Smooth muscle cell (in vitro differentiated cells): ENCODE results near the gene RNF215. TPM values are rescaled to one million over a fixed set of nuclear protein-coding genes. Genes with fewer than 3 reads are reported as not detected.
A peak's percentile ranks its signal among the peaks of the same experiment; 100 is the strongest.
"Not testable (repeated sequence)": the region's sequence is repeated elsewhere in the genome, so short reads cannot be mapped to it uniquely, and the experiment has no call there.

Experiments used
- DNase-seq: peaks from one replicate; lab custom pipeline; 2025; ENCODE audit not compliant: unreplicated experiment; lab: John Stamatoyannopoulos, UW
- H2AFZ ChIP-seq: fragments of 200-600 bp; sonication (generic); 2 replicates; pipeline ENCODE4 v1.6.0; 2016; ENCODE audit warnings: antibody characterized with exemption, low read depth, mild to moderate bottlenecking
- H3F3A ChIP-seq: fragments of 200-600 bp; sonication (generic); 2 replicates; pipeline ENCODE4 v1.6.0; 2017; ENCODE audit warnings: antibody characterized with exemption, low read depth
- H3K27ac ChIP-seq: fragments of 200-600 bp; sonication (generic); 2 replicates; pipeline ENCODE4 v1.5.1; 2016; ENCODE audit warnings: low read depth, mild to moderate bottlenecking
- H3K27me3 ChIP-seq: fragments of 200-600 bp; sonication (generic); 2 replicates; pipeline ENCODE4 v1.6.1; 2016; ENCODE audit warnings: low read depth, mild to moderate bottlenecking
- H3K36me3 ChIP-seq: fragments of 200-600 bp; sonication (generic); 2 replicates; pipeline ENCODE4 v1.5.1; 2016; ENCODE audit warnings: low read depth
- H3K4me1 ChIP-seq: fragments of 200-600 bp; sonication (generic); 2 replicates; pipeline ENCODE4 v1.5.1; 2016; ENCODE audit warnings: low read depth
- H3K4me2 ChIP-seq: fragments of 200-600 bp; sonication (generic); 2 replicates; pipeline ENCODE4 v1.6.0; 2016; ENCODE audit warnings: mild to moderate bottlenecking
- H3K4me3 ChIP-seq: fragments of 200-600 bp; sonication (generic); 2 replicates; pipeline ENCODE4 v1.5.1; 2016; ENCODE audit warnings: mild to moderate bottlenecking
- H3K79me2 ChIP-seq: fragments of 200-600 bp; sonication (generic); 2 replicates; pipeline ENCODE4 v1.6.0; 2016; ENCODE audit warnings: low read depth, mild to moderate bottlenecking
- H3K9ac ChIP-seq: fragments of 200-600 bp; sonication (generic); 2 replicates; pipeline ENCODE4 v1.6.0; 2016; ENCODE audit warnings: low read depth
- H3K9me3 ChIP-seq: fragments of 200-600 bp; sonication (generic); replicated peaks from 2 replicates; pipeline ENCODE4 v1.5.1; 2016; ENCODE audit warnings: low read depth
- H4K20me1 ChIP-seq: fragments of 200-600 bp; sonication (generic); 2 replicates; pipeline ENCODE4 v1.6.0; 2016; ENCODE audit warnings: low read depth
- CTCF ChIP-seq: fragments of 200-600 bp; sonication (generic); IDR thresholded peaks from 2 replicates; pipeline ENCODE4 v1.5.1; 2017; ENCODE audit warnings: borderline replicate concordance, mild to moderate bottlenecking, antibody characterized with exemption; ENCODE audit not compliant: insufficient read depth, poor library complexity, severe bottlenecking
- WGBS: methylation state at CpG from one replicate; pipeline ENCODE4 v1.1.7; 2016; ENCODE audit warnings: low lambda C conversion rate; 5-methylcytosine and 5-hydroxymethylcytosine counted together
- polyA plus RNA-seq: library from polyadenylated mRNA; unstranded; fragments of >200 nt; fragmentation: Nextera tagmentation; extraction: Ambion mirVana; gene quantifications from 2 replicates; pipeline ENCODE4 v1.2.1, GENCODE V29; 2016
- total RNA-seq: library from RNA; depleted of rRNA; stranded (reverse); fragments of >200 nt; gene quantifications from 2 replicates; pipeline ENCODE4 v1.2.3, GENCODE V29; 2014

Gene RNF215
- total and polyA plus RNA-seq, 2 experiments from 2014 or later = 5.9 to 11.6 TPM

GRCh38 chr22:30408388-30409102 is 21.3 kb upstream of the RNF215 start:
- H3K4me1 ChIP-seq = no peaks in the 10 kb centered on the region

DNA sequence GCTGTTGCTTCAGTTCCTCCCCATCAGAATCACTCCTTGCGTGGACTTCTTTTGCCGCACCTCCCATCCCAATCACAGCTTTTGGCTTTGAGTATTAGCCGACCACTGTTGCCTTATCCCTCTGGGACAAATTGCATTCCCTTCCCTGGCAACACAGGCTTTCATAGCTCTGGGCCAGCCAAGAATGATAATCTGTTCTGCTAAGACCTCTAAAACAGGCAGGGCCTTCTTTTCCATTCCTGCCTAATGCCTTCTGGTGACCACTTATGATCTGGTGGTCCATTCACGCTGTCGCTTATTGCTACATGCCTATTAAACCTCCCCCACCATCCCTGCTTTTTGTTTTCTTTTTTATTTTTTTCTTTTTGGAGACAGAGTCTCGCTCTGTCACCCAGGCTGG is 19.2 kb upstream of the RNF215 start:
- WGBS = 92% methylated on average over 6 of the region's 6 CpGs
- H3K36me3 ChIP-seq = no peaks in the 10 kb centered on the region
- TF ChIP-seq CTCF = no peak
- H3K9me3 ChIP-seq = no peaks in the 10 kb centered on the region
- DNase-seq = no peak
- H3K27me3 ChIP-seq = no peaks in the 10 kb centered on the region
- H3K27ac ChIP-seq = no peak overlapping the region
- H3F3A ChIP-seq = peaks cover 5% of the 10 kb centered on the region
- no peaks in the 10 kb centered on the region for H3K79me2 ChIP-seq
- H3K9ac ChIP-seq = no peak overlapping the region
- H3K4me2 ChIP-seq = no peak overlapping the region
- no peak overlapping the region for H2AFZ ChIP-seq
- H3K4me1 ChIP-seq = no peaks in the 10 kb centered on the region
- no peak overlapping the region for H3K4me3 ChIP-seq
- peaks cover 30% of the 10 kb centered on the region for H4K20me1 ChIP-seq

More at GRCh38 chr22:30408388-30409102, 21.3 kb upstream of the RNF215 start:
- no peaks in the 10 kb centered on the region for H3K36me3 ChIP-seq
- TF ChIP-seq CTCF = no peak
- H3K79me2 ChIP-seq = no peaks in the 10 kb centered on the region
- no peak overlapping the region for H3K9ac ChIP-seq
- 63% methylated on average over 13 of the region's 13 CpGs for WGBS
- peak overlapping the region; percentile 23 for H3K27ac ChIP-seq
- no peak overlapping the region for H2AFZ ChIP-seq
- H3K4me3 ChIP-seq = no peak overlapping the region
- no peaks in the 10 kb centered on the region for H3K27me3 ChIP-seq
- DNase-seq = no peak
- no peak overlapping the region for H3K4me2 ChIP-seq
- peaks cover 11% of the 10 kb centered on the region for H4K20me1 ChIP-seq
- H3K9me3 ChIP-seq = no peaks in the 10 kb centered on the region
- H3F3A ChIP-seq = peaks cover 5% of the 10 kb centered on the region

DNA sequence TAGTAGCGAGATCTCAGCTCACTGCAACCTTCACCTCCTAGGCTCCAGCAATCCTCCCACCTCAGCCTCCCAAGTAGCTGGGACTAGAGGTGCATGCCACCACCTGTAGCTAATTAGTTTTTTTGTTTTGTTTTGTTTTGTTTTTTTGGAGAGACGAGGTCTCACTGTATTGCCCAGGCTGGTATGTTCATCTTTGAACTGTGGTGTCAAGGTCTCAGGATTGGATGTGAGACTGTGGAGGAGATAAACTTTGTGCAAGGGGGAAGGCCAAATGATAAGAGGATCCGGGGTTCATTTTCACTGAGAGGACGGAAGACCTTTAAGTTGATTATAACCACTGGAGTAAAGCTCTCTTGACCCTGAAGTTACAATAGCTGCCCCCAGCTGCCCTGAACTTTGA is 18.5 kb upstream of the RNF215 start:
- Histone ChIP-seq H3K9me3 (no peaks in the 10 kb centered on the region), H3F3A (peaks cover 5% of the 10 kb centered on the region), H3K27ac (no peak overlapping the region), H3K4me2 (no peak overlapping the region), H3K9ac (no peak overlapping the region), H3K4me1 (no peaks in the 10 kb centered on the region), H3K36me3 (no peaks in the 10 kb centered on the region), H3K4me3 (no peak overlapping the region), H3K79me2 (no peaks in the 10 kb centered on the region), H4K20me1 (peaks cover 30% of the 10 kb centered on the region), H3K27me3 (no peaks in the 10 kb centered on the region), H2AFZ (no peak overlapping the region)
- 82% methylated on average over 4 of the region's 4 CpGs for WGBS
- no peak for DNase-seq
- no peak for TF ChIP-seq CTCF

GRCh38 chr22:30404307-30404706 is 17.1 kb upstream of the RNF215 start:
- Histone ChIP-seq H4K20me1 (peaks cover 41% of the 10 kb centered on the region), H3K9ac (no peak overlapping the region), H3F3A (peaks cover 5% of the 10 kb centered on the region), H3K36me3 (no peaks in the 10 kb centered on the region), H2AFZ (no peak overlapping the region), H3K9me3 (no peaks in the 10 kb centered on the region), H3K4me3 (no peak overlapping the region), H3K27ac (no peak overlapping the region), H3K27me3 (no peaks in the 10 kb centered on the region), H3K79me2 (no peaks in the 10 kb centered on the region), H3K4me2 (no peak overlapping the region), H3K4me1 (no peaks in the 10 kb centered on the region)
- no peak for TF ChIP-seq CTCF
- no peak for DNase-seq
- WGBS = 92% methylated on average over 6 of the region's 6 CpGs

- H3K27ac ChIP-seq, H3K4me1 ChIP-seq, H3K4me2 ChIP-seq, H2AFZ ChIP-seq, H3K36me3 ChIP-seq, H3K4me3 ChIP-seq, H3K79me2 ChIP-seq, H3K9ac ChIP-seq, H3F3A ChIP-seq, H3K9me3 ChIP-seq, DNase-seq, H3K27me3 ChIP-seq: not testable (repeated sequence)
- WGBS = 97% methylated on average over 5 of the region's 5 CpGs
- H4K20me1 ChIP-seq = peaks cover 55% of the 10 kb centered on the region
Measured at GRCh38 chr22:30402766-30403104, 15.5 kb upstream of the RNF215 start.
